ENCODE results near the gene BAIAP3.

DNA sequence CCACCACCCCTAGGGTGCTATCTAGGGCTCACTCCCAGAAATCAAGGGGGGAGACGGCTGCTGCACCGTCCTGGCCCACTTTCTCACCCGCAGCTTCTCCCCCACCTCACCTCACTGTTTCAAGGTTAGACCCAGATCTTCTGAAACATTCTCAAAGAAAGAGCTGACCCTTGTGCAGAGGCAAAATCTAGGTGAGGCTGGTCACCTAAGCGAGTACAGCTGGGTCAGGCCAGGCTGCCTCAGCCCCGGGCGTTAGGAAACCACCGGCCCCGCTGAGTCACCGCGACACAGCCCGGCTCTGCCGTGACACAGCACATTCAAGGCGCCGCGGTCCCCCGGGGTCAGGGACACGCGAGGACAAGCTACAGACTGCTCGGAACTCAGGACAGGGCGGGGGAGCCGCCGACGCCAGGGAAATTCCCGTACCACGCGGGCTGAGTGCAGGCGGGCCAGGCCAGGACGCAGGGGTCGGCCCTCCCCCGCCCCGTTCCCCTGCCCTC, 45.4 kb downstream of the BAIAP3 start:
- TF ChIP-seq, protein P1, sequence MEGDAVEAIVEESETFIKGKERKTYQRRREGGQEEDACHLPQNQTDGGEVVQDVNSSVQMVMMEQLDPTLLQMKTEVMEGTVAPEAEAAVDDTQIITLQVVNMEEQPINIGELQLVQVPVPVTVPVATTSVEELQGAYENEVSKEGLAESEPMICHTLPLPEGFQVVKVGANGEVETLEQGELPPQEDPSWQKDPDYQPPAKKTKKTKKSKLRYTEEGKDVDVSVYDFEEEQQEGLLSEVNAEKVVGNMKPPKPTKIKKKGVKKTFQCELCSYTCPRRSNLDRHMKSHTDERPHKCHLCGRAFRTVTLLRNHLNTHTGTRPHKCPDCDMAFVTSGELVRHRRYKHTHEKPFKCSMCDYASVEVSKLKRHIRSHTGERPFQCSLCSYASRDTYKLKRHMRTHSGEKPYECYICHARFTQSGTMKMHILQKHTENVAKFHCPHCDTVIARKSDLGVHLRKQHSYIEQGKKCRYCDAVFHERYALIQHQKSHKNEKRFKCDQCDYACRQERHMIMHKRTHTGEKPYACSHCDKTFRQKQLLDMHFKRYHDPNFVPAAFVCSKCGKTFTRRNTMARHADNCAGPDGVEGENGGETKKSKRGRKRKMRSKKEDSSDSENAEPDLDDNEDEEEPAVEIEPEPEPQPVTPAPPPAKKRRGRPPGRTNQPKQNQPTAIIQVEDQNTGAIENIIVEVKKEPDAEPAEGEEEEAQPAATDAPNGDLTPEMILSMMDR (IDR thresholded peaks at IDR 0.05 in 2 of 3, conservative IDR thresholded peaks at IDR 0.05 in 1 of 3; ENCODE audit: borderline replicate concordance in 1 of 3, insufficient read depth in 1 of 3, low read depth in 2 of 3, low read length in 2 of 3): no peak
- TF ChIP-seq SIN3A (IDR thresholded peaks at IDR 0.05; ENCODE audit: low read depth) (peak; percentile 19; the same call in 1 of the 2 replicates), ZNF274 (IDR thresholded peaks at IDR 0.05; ENCODE audit: low read depth, low read length) (no peak), POLR2AphosphoS5 (IDR thresholded peaks at IDR 0.05; ENCODE audit: low read depth, low read length) (no peak), POLR2A (IDR thresholded peaks at IDR 0.05; ENCODE audit: borderline replicate concordance, extremely low read depth, insufficient read depth, insufficient read length) (no peak), TCF7L2 (IDR thresholded peaks at IDR 0.05; ENCODE audit: borderline replicate concordance, extremely low read depth, insufficient read depth, insufficient read length) (peak; percentile 22)
